ENCODE results near the gene LATS2. TPM values are rescaled to one million over a fixed set of nuclear protein-coding genes. Genes with fewer than 3 reads are reported as not detected.

Gene LATS2
- total RNA-seq, 1 experiment from 2014 or later, result 18.8 TPM

DNA sequence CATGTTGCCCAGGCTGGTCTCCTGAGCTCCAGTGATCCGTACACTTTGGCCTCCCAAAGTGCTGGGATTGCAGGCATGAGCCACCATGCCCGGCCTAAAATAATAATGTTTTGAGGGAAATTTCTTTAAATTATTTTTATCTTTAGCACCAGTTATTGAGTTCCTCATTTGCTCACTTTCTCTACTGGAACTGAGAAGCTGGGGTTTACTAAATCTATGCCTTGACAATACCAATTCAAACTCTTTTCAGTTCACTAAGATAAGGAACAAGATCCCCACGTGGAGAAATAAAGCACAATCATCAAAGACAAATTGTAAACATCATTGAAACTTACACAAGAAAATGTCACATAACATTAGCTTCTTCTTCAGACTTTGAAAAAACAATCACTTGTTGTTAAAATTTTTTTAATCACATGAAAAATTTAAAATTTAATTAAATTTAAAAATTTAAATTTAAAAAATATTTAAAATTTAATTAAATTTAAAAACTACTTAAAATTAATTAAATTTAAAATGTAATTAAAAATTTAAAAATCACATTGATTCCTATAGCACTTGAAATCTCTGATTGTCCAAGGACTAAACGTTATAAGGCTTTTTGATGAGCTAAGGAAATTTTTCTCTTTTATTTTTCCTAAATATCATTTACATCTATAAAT lies 133.7 kb downstream of the LATS2 start:
- Histone ChIP-seq H3K9me2 (ENCODE audit: insufficient read depth) (no peaks in the 10 kb centered on the region), H3K79me2 (ENCODE audit: insufficient read depth, low read length) (no peaks in the 10 kb centered on the region), H3K4me3 (replicated peaks in 1 of 2; ENCODE audit: low read depth in 1 of 2, low read length in 2 of 2) (no peak overlapping the region), H3K27ac (ENCODE audit: low read depth, low read length) (no peak overlapping the region), H2AFZ (ENCODE audit: low read depth, low read length, poor library complexity, severe bottlenecking) (no peak overlapping the region), H3K36me3 (ENCODE audit: control insufficient read depth in 1 of 2, insufficient read depth in 2 of 2, low read length in 2 of 2) (no peaks in the 10 kb centered on the region), H4K20me1 (ENCODE audit: insufficient read depth) (no peaks in the 10 kb centered on the region), H3K4me1 (ENCODE audit: control insufficient read depth in 1 of 2, insufficient read depth in 2 of 2, low read length in 2 of 2) (no peaks in the 10 kb centered on the region), H3K9me3 (ENCODE audit: control insufficient read depth in 1 of 2, insufficient read depth in 1 of 2, low read depth in 1 of 2, low read length in 2 of 2) (no peaks in the 10 kb centered on the region), H3K27me3 (ENCODE audit: insufficient read depth, low read length) (no peaks in the 10 kb centered on the region), H3K9ac (ENCODE audit: low read length) (no peak overlapping the region), H3K4me2 (ENCODE audit: low read length) (no peak overlapping the region)
- BruUV-seq (replicated peaks), result no TSS peak
- ChIA-PET POLR2A (no interaction called here), RAD21 (ENCODE audit: low non-redundant PET in 1 of 2, low total read pairs in 2 of 2, uncharacterized antibody in 2 of 2, unreplicated experiment in 2 of 2) (no interaction called here), CTCF (interaction anchor here (1.9 kb wide), 1 partner anchor 435 kb away, joined by 7 read pairs; no protein-coding TSS in a partner anchor)
- no peak for ATAC-seq
- intact Hi-C loops (cut with micrococcal nuclease), result loop anchor here (5.0 kb wide), 1 partner anchor 730 kb away; no protein-coding TSS in a partner anchor
- TF ChIP-seq SRF (IDR thresholded peaks at IDR 0.05; ENCODE audit: low read depth), result no peak
- no peak for TF ChIP-seq CTCF (IDR thresholded peaks at IDR 0.05 in 2 of 3, conservative IDR thresholded peaks at IDR 0.05 in 1 of 3; ENCODE audit: borderline replicate concordance in 1 of 3, insufficient read depth in 1 of 3, low read depth in 2 of 3, low read length in 2 of 3)
- no peak for TF ChIP-seq TCF7L2 (IDR thresholded peaks at IDR 0.05; ENCODE audit: borderline replicate concordance, extremely low read depth, insufficient read depth, insufficient read length)
- TF ChIP-seq ELF1 (IDR thresholded peaks at IDR 0.05; ENCODE audit: borderline replicate concordance, low read depth), result no peak
- TF ChIP-seq, protein P1, sequence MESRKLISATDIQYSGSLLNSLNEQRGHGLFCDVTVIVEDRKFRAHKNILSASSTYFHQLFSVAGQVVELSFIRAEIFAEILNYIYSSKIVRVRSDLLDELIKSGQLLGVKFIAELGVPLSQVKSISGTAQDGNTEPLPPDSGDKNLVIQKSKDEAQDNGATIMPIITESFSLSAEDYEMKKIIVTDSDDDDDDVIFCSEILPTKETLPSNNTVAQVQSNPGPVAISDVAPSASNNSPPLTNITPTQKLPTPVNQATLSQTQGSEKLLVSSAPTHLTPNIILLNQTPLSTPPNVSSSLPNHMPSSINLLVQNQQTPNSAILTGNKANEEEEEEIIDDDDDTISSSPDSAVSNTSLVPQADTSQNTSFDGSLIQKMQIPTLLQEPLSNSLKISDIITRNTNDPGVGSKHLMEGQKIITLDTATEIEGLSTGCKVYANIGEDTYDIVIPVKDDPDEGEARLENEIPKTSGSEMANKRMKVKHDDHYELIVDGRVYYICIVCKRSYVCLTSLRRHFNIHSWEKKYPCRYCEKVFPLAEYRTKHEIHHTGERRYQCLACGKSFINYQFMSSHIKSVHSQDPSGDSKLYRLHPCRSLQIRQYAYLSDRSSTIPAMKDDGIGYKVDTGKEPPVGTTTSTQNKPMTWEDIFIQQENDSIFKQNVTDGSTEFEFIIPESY (IDR thresholded peaks at IDR 0.05; ENCODE audit: extremely low read depth, insufficient replicate concordance, low read length), result no peak
- TF ChIP-seq ZNF274 (IDR thresholded peaks at IDR 0.05; ENCODE audit: low read depth, low read length), result no peak
- TF ChIP-seq REST (IDR thresholded peaks at IDR 0.05; ENCODE audit: low read depth), result no peak
- no peak for TF ChIP-seq SIN3A (IDR thresholded peaks at IDR 0.05; ENCODE audit: low read depth)
- TF ChIP-seq, protein P2, sequence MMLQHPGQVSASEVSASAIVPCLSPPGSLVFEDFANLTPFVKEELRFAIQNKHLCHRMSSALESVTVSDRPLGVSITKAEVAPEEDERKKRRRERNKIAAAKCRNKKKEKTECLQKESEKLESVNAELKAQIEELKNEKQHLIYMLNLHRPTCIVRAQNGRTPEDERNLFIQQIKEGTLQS (IDR thresholded peaks at IDR 0.05), result no peak
- no peak for TF ChIP-seq CBX3 (IDR thresholded peaks at IDR 0.05; ENCODE audit: low read depth)
- TF ChIP-seq FOSL1 (IDR thresholded peaks at IDR 0.05; ENCODE audit: low read depth), result no peak
- no peak for TF ChIP-seq POLR2AphosphoS5 (IDR thresholded peaks at IDR 0.05; ENCODE audit: low read depth, low read length)
- no peak for TF ChIP-seq JUND (IDR thresholded peaks at IDR 0.05)
- no peak for TF ChIP-seq EZH2 (IDR thresholded peaks at IDR 0.05)
- no peak for TF ChIP-seq SP1 (IDR thresholded peaks at IDR 0.05; ENCODE audit: low read depth)
- no peak for TF ChIP-seq CEBPB (IDR thresholded peaks at IDR 0.05; ENCODE audit: low read depth)
- TF ChIP-seq MAX (IDR thresholded peaks at IDR 0.05), result no peak
- no peak for DNase-seq (ENCODE audit: low read depth, low spot score)

Measured in HCT116 (cell line).